IMR-90 (cell line): ENCODE data around the gene CPNE4.

Source experiments
- CEBPB ChIP-seq: IDR thresholded peaks from 2 replicates; pipeline ENCODE4 v1.6.1; 2012; ENCODE audit warnings: low read depth, low read length, improper control_type of control experiment
- CTCF ChIP-seq: conservative IDR thresholded peaks from 2 replicates; pipeline ENCODE4 v1.5.1; 2012; ENCODE audit warnings: mild to moderate bottlenecking, low read depth, low read length, improper control_type of control experiment
- POLR2A ChIP-seq: IDR thresholded peaks from 2 replicates; pipeline ENCODE4 v1.6.1; 2012; ENCODE audit warnings: mild to moderate bottlenecking, low read depth, low read length
- RCOR1 ChIP-seq: IDR thresholded peaks from 2 replicates; pipeline ENCODE4 v1.6.1; 2012; ENCODE audit warnings: mild to moderate bottlenecking, low read length, improper control_type of control experiment; ENCODE audit not compliant: insufficient replicate concordance
- RFX5 ChIP-seq: IDR thresholded peaks from 2 replicates; pipeline ENCODE4 v1.8.0; 2012; ENCODE audit warnings: low read depth, mild to moderate bottlenecking, low read length, moderate library complexity
- USF2 ChIP-seq: fragments of 150-350 bp; IDR thresholded peaks from 2 replicates; pipeline ENCODE4 v1.6.1; 2017; ENCODE audit warnings: mild to moderate bottlenecking, antibody characterized with exemption, low read length, low read depth

- TF ChIP-seq CTCF, result no peak
- no peak for TF ChIP-seq POLR2A
- TF ChIP-seq CEBPB, result no peak
- TF ChIP-seq RCOR1, result no peak
- no peak for TF ChIP-seq USF2
- TF ChIP-seq RFX5, result no peak
Measured at GRCh38 chr3:131912255-131912654, 122.6 kb downstream of the CPNE4 start.
